Mesodermal cell (in vitro differentiated cells): ENCODE measurements around the gene BTBD7.
A peak's percentile ranks its signal among the peaks of the same experiment; 100 is the strongest.

ENCODE experiments used
- H3K27ac ChIP-seq: 2 replicates; pipeline ENCODE4 v1.7.0; 2013; ENCODE audit warnings: mild to moderate bottlenecking, low read depth, low read length, moderate library complexity; ENCODE audit not compliant: severe bottlenecking
- H3K36me3 ChIP-seq: 2 replicates; pipeline ENCODE4 v1.7.1; 2013; ENCODE audit warnings: mild to moderate bottlenecking, low read length, moderate library complexity; ENCODE audit not compliant: control insufficient read depth, insufficient read depth
- H3K4me1 ChIP-seq: one replicate; pipeline ENCODE4 v1.7.1; 2013; ENCODE audit warnings: mild to moderate bottlenecking, low read length; ENCODE audit not compliant: insufficient read depth, control insufficient read depth, poor library complexity, severe bottlenecking
- H3K4me3 ChIP-seq: 2 replicates; pipeline ENCODE4 v1.7.0; 2013; ENCODE audit warnings: low read length, control low read depth, mild to moderate bottlenecking; ENCODE audit not compliant: insufficient read depth, poor library complexity, severe bottlenecking; ENCODE audit errors: extremely low read depth
- H3K9me3 ChIP-seq: 2 replicates; pipeline ENCODE4 v1.7.1; 2013; ENCODE audit warnings: mild to moderate bottlenecking, low read length, moderate library complexity; ENCODE audit not compliant: control insufficient read depth
- WGBS, 2 experiments: methylation state at CpG; one replicate each; pipeline ENCODE4 v1.1.5; 2013; ENCODE audit warnings: missing lambda C conversion rate in 2 of 2; ENCODE audit not compliant: insufficient coverage in 2 of 2; 5-methylcytosine and 5-hydroxymethylcytosine counted together

BTBD7 gene

GRCh38 chr14:93317210-93317874, 15.5 kb downstream of the BTBD7 start:
- Histone ChIP-seq H3K36me3 (peaks cover 15% of the 10 kb centered on the region), H3K27ac (peak overlapping the region; percentile 88), H3K4me1 (peaks cover 39% of the 10 kb centered on the region), H3K9me3 (no peaks in the 10 kb centered on the region), H3K4me3 (no peak overlapping the region)
- WGBS, 2 experiments: 100% methylated on average over 1 of the region's 7 CpGs; no CpG with 5 or more reads in 1 of the 2 experiments

GRCh38 chr14:93316716-93317115, 16.1 kb downstream of the BTBD7 start:
- WGBS, 2 experiments: 89 to 100% methylated on average over 3 of the region's 4 CpGs

GRCh38 chr14:93315575-93315974, 17.3 kb downstream of the BTBD7 start:
- Histone ChIP-seq H3K36me3 (peaks cover 10% of the 10 kb centered on the region), H3K4me1 (peaks cover 35% of the 10 kb centered on the region), H3K27ac (no peak overlapping the region), H3K9me3 (no peaks in the 10 kb centered on the region), H3K4me3 (no peak overlapping the region)

More at GRCh38 chr14:93316716-93317115, 16.1 kb downstream of the BTBD7 start:
- Histone ChIP-seq H3K9me3 (no peaks in the 10 kb centered on the region), H3K27ac (no peak overlapping the region), H3K4me1 (peaks cover 39% of the 10 kb centered on the region), H3K36me3 (peaks cover 15% of the 10 kb centered on the region), H3K4me3 (no peak overlapping the region)

- peaks cover 4% of the 10 kb centered on the region for H3K36me3 ChIP-seq
- WGBS, 2 experiments: 80 to 100% methylated on average over 1 of the region's 1 CpG
- H3K4me3 ChIP-seq: no peak overlapping the region
- no peaks in the 10 kb centered on the region for H3K9me3 ChIP-seq
- no peaks in the 10 kb centered on the region for H3K4me1 ChIP-seq
- H3K27ac ChIP-seq: no peak overlapping the region
These were observed 21.8 kb downstream of the BTBD7 start for GRCh38 chr14:93311082-93311481.

- no peak overlapping the region for H3K27ac ChIP-seq
- H3K36me3 ChIP-seq: no peaks in the 10 kb centered on the region
- H3K9me3 ChIP-seq: no peaks in the 10 kb centered on the region
- WGBS, 2 experiments: 86 to 100% methylated on average over 1 to 2 of the region's 2 CpGs
- H3K4me3 ChIP-seq: no peak overlapping the region
- H3K4me1 ChIP-seq: no peaks in the 10 kb centered on the region
These were observed 23.3 kb downstream of the BTBD7 start for GRCh38 chr14:93309427-93309966.

- H3K4me3 ChIP-seq: no peak overlapping the region
- H3K9me3 ChIP-seq: no peaks in the 10 kb centered on the region
- WGBS, 2 experiments: 74 to 100% methylated on average over 1 to 2 of the region's 2 CpGs
- no peaks in the 10 kb centered on the region for H3K36me3 ChIP-seq
- H3K4me1 ChIP-seq: peaks cover under 1% of the 10 kb centered on the region
- no peak overlapping the region for H3K27ac ChIP-seq
These were observed 24.0 kb downstream of the BTBD7 start for GRCh38 chr14:93308686-93309345.

- Histone ChIP-seq H3K4me1 (peaks cover 11% of the 10 kb centered on the region), H3K4me3 (no peak overlapping the region), H3K27ac (no peak overlapping the region), H3K36me3 (no peaks in the 10 kb centered on the region), H3K9me3 (no peaks in the 10 kb centered on the region)
These were observed 26.0 kb downstream of the BTBD7 start for GRCh38 chr14:93306812-93307211.

- whole genome bisulfite sequencing, 2 experiments: 92 to 100% methylated on average over 2 to 4 of the region's 6 CpGs
- no peaks in the 10 kb centered on the region for H3K36me3 ChIP-seq
- H3K4me3 ChIP-seq: no peak overlapping the region
- peaks cover 11% of the 10 kb centered on the region for H3K4me1 ChIP-seq
- no peaks in the 10 kb centered on the region for H3K9me3 ChIP-seq
- H3K27ac ChIP-seq: no peak overlapping the region
These were observed 27.0 kb downstream of the BTBD7 start for GRCh38 chr14:93305725-93306418.

- H3K4me1 ChIP-seq: peaks cover 15% of the 10 kb centered on the region
- no CpG with 5 or more reads among the region's 1 CpG for WGBS, 2 experiments
- no peaks in the 10 kb centered on the region for H3K9me3 ChIP-seq
- H3K36me3 ChIP-seq: no peaks in the 10 kb centered on the region
- H3K4me3 ChIP-seq: no peak overlapping the region
- no peak overlapping the region for H3K27ac ChIP-seq
These were observed 28.1 kb downstream of the BTBD7 start for GRCh38 chr14:93304771-93305170.

- H3K9me3 ChIP-seq: no peaks in the 10 kb centered on the region
- H3K36me3 ChIP-seq: no peaks in the 10 kb centered on the region
- no peak overlapping the region for H3K4me3 ChIP-seq
- H3K27ac ChIP-seq: no peak overlapping the region
- 75 to 79% methylated on average over 2 to 3 of the region's 3 CpGs for WGBS, 2 experiments
- H3K4me1 ChIP-seq: peaks cover 25% of the 10 kb centered on the region
These were observed 29.2 kb downstream of the BTBD7 start for GRCh38 chr14:93303659-93304058.
